Endothelial cell of umbilical vein (primary cell): ENCODE results near the gene RILPL2.

Experiments used
- CTCF ChIP-seq, 2 donors: IDR thresholded peaks; 1 replicate in 1 of 2; 2 replicates in 1 of 2; pipeline ENCODE4 v1.5.1; 2011; ENCODE audit warnings: low read length in 2 of 2, mild to moderate bottlenecking in 2 of 2, moderate library complexity in 2 of 2, control low read depth in 1 of 2, inconsistent platforms in 1 of 2, low read depth in 1 of 2; ENCODE audit not compliant: insufficient read depth in 1 of 2; ENCODE audit errors: extremely low read depth in 1 of 2
- EZH2 ChIP-seq: IDR thresholded peaks from 2 replicates; pipeline ENCODE4 v1.6.1; 2012; ENCODE audit warnings: borderline replicate concordance, low read depth, mild to moderate bottlenecking, moderate library complexity, low read length, inconsistent platforms; ENCODE audit not compliant: severe bottlenecking
- JUN ChIP-seq: IDR thresholded peaks from 2 replicates; pipeline ENCODE4 v1.6.1; 2011; ENCODE audit warnings: borderline replicate concordance, low read depth; ENCODE audit not compliant: insufficient read length, insufficient read depth
- POLR2A ChIP-seq: IDR thresholded peaks from 2 replicates; pipeline ENCODE4 v1.6.1; 2012; ENCODE audit warnings: low read depth, mild to moderate bottlenecking, control low read depth, low read length
- POLR2AphosphoS5 ChIP-seq: IDR thresholded peaks from 2 replicates; pipeline ENCODE4 v1.6.1; 2012; ENCODE audit warnings: low read depth, mild to moderate bottlenecking, control low read depth, low read length, moderate library complexity; ENCODE audit not compliant: insufficient read depth

GRCh38 chr12:123410041-123410412, 26.5 kb downstream of the RILPL2 start:
- no peak for TF ChIP-seq CTCF (IDR thresholded peaks at IDR 0.05; ENCODE audit: extremely low read depth in 1 of 2, insufficient read depth in 1 of 2, low read depth in 1 of 2, low read length in 2 of 2)
- no peak for TF ChIP-seq POLR2AphosphoS5
- no peak for TF ChIP-seq POLR2A
- TF ChIP-seq EZH2, result no peak
- TF ChIP-seq JUN, result no peak
